ENCODE measurements around the gene OTUB2.

Gene OTUB2

DNA sequence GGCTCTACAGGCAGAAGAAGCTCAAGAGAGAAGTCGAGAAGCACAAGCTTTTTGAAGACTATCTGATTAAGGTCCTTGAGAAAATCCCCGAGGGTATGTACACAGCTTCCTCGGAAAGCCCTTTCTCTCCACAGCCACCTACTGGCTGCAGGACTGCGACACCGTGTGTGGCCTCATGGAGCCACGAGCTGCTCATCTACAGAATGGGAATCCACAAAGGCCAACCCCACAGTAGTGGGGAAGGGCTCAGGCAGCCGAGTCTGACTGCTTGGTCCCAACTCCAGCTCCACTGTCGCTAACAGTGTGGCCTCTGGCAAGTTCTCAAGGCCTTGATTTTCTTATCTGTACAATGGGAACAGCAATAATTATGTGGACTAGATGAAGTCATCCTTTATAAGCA lies 26.6 kb upstream of the OTUB2 start:
- Histone ChIP-seq H3K9me3 (ENCODE audit: severe bottlenecking) (no peaks in the 10 kb centered on the region), H3K27me3 (ENCODE audit: insufficient read depth, poor library complexity, severe bottlenecking) (no peaks in the 10 kb centered on the region), H3K4me1 (ENCODE audit: insufficient read depth, poor library complexity, severe bottlenecking) (peaks cover 11% of the 10 kb centered on the region), H3K4me3 (ENCODE audit: severe bottlenecking) (no peak overlapping the region), H3K36me3 (ENCODE audit: low read depth) (no peaks in the 10 kb centered on the region), H3K27ac (ENCODE audit: poor library complexity, severe bottlenecking) (no peak overlapping the region)
- no peak for DNase-seq (ENCODE audit: low spot score)
- ATAC-seq (ENCODE audit: low read depth), result no peak
- TF ChIP-seq, protein P1, sequence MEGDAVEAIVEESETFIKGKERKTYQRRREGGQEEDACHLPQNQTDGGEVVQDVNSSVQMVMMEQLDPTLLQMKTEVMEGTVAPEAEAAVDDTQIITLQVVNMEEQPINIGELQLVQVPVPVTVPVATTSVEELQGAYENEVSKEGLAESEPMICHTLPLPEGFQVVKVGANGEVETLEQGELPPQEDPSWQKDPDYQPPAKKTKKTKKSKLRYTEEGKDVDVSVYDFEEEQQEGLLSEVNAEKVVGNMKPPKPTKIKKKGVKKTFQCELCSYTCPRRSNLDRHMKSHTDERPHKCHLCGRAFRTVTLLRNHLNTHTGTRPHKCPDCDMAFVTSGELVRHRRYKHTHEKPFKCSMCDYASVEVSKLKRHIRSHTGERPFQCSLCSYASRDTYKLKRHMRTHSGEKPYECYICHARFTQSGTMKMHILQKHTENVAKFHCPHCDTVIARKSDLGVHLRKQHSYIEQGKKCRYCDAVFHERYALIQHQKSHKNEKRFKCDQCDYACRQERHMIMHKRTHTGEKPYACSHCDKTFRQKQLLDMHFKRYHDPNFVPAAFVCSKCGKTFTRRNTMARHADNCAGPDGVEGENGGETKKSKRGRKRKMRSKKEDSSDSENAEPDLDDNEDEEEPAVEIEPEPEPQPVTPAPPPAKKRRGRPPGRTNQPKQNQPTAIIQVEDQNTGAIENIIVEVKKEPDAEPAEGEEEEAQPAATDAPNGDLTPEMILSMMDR (IDR thresholded peaks at IDR 0.05; ENCODE audit: poor library complexity, severe bottlenecking), result no peak

DNA sequence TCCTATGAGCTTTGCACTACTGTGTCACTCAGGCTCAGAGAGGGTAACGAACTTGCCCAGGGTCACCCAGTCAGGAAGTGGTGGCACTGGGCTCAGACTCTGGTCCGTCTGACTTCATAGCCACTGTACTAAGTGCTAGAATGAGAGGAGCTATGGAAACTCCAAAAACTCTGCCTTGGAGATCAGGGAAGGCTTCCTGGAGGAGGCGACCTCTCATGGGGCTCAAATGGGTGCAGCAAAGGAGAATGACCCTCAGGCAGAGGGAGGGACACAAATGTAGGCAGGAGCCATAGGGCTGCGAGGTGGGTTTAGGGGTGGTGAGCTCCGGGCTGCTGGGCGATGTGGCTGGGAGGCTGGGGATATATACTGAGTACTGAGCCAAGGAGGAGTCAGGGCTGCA lies 25.9 kb upstream of the OTUB2 start:
- Histone ChIP-seq H3K9me3 (ENCODE audit: severe bottlenecking) (no peaks in the 10 kb centered on the region), H3K27ac (ENCODE audit: poor library complexity, severe bottlenecking) (no peak overlapping the region), H3K4me1 (ENCODE audit: insufficient read depth, poor library complexity, severe bottlenecking) (peaks cover 5% of the 10 kb centered on the region), H3K27me3 (ENCODE audit: insufficient read depth, poor library complexity, severe bottlenecking) (no peaks in the 10 kb centered on the region), H3K4me3 (ENCODE audit: severe bottlenecking) (no peak overlapping the region), H3K36me3 (ENCODE audit: low read depth) (no peaks in the 10 kb centered on the region)
- DNase-seq (ENCODE audit: low spot score), result no peak
- no peak for ATAC-seq (ENCODE audit: low read depth)
- TF ChIP-seq, protein P1 (IDR thresholded peaks at IDR 0.05; ENCODE audit: poor library complexity, severe bottlenecking), result no peak

DNA sequence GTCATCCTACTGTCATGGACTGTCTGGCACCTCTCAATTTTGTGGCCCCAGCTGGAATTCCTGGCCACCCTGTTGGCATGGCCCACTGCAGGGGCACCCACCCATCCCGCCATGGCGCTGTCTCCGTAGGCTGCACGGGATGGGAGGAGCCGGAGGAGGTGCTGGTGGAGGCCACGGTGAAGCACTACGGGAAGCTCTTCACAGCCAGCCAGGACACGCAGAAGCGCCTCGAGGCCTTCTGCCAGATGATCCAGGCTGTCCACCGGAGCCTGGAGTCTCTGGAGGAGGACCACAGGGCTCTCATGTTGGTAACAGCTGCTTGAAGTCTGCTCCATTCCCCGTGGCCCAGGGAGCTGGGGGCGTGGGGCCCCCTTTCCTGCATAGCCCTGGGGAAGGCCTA lies 25.1 kb upstream of the OTUB2 start:
- H3K9me3 ChIP-seq (ENCODE audit: severe bottlenecking), result no peaks in the 10 kb centered on the region
- no peaks in the 10 kb centered on the region for H3K4me1 ChIP-seq (ENCODE audit: insufficient read depth, poor library complexity, severe bottlenecking)
- H3K36me3 ChIP-seq (ENCODE audit: low read depth), result no peaks in the 10 kb centered on the region
- no peaks in the 10 kb centered on the region for H3K27me3 ChIP-seq (ENCODE audit: insufficient read depth, poor library complexity, severe bottlenecking)
- no peak overlapping the region for H3K27ac ChIP-seq (ENCODE audit: poor library complexity, severe bottlenecking)
- ATAC-seq (ENCODE audit: low read depth) (no peak), DNase-seq (ENCODE audit: low spot score) (no peak)
- TF ChIP-seq, protein P1 (IDR thresholded peaks at IDR 0.05; ENCODE audit: poor library complexity, severe bottlenecking), result no peak
- no peak overlapping the region for H3K4me3 ChIP-seq (ENCODE audit: severe bottlenecking)

DNA sequence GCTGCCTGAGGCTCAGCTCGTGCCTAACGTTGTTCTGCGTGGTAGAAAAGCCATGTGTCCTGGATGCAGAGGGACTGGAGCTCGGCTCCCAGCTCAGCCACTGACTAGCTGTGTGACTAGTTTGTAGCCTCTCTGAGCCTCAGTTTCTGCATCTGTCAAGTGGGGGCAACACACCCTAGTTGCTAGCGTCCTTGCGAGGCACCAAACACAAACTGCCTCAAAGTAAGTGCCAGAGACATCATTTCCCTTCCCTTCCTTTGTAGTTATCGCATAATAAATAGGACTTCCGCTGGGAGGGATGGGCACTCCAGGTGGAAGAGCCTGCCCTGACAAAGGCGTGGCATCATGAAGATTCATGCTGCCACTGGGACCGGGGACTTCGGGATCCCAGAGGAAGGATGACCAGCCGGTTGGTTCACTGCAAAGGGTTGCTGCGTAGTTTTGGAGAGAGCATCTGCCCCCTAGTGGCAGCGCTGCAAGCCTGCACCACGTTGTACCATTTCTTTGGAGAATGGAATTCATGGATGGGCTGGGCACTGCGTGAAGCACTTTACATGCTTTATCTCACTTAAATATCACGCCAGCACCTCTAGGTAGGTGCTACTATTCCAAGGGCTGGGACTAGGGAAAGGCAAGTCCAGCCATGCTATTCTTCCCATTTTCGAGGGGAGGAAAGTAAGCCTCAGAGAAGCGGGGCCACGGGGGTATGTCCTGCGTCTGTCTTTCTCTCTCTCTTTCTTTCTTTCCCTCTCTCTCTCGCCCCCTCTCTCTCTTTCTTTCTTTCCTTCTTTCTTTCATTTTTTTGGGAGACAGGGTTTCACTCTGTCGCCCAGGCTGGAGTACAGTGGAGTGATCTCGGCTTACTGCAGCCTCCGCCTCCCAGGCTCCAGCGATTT lies 24.4 kb upstream of the OTUB2 start:
- no peak for DNase-seq (ENCODE audit: low spot score)
- Histone ChIP-seq H3K36me3 (ENCODE audit: low read depth) (no peaks in the 10 kb centered on the region), H3K9me3 (ENCODE audit: severe bottlenecking) (no peaks in the 10 kb centered on the region), H3K27me3 (ENCODE audit: insufficient read depth, poor library complexity, severe bottlenecking) (no peaks in the 10 kb centered on the region), H3K27ac (ENCODE audit: poor library complexity, severe bottlenecking) (no peak overlapping the region), H3K4me1 (ENCODE audit: insufficient read depth, poor library complexity, severe bottlenecking) (no peaks in the 10 kb centered on the region), H3K4me3 (ENCODE audit: severe bottlenecking) (no peak overlapping the region)
- TF ChIP-seq, protein P1 (IDR thresholded peaks at IDR 0.05; ENCODE audit: poor library complexity, severe bottlenecking), result peak; percentile 97
- ATAC-seq (ENCODE audit: low read depth), result peak; percentile 84

DNA sequence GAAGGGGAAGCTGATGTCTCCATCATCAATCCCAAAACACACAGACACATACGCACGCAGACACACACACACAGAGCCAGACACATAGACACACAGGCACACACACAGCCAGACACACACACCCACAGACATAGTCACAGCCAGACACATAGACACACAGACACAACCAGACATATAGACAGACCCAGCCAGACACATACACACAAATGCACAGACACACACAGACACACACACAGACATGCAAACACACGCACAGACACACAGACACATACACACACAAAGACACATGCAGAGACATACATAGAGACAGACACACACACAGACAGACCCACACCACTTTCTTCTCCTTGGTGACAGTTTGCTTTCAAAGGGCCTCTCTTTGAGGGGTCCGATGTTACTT lies 22.7 kb upstream of the OTUB2 start:
- Histone ChIP-seq H3K27ac (ENCODE audit: poor library complexity, severe bottlenecking) (no peak overlapping the region), H3K4me1 (ENCODE audit: insufficient read depth, poor library complexity, severe bottlenecking) (no peaks in the 10 kb centered on the region), H3K9me3 (ENCODE audit: severe bottlenecking) (no peaks in the 10 kb centered on the region), H3K36me3 (ENCODE audit: low read depth) (no peaks in the 10 kb centered on the region), H3K27me3 (ENCODE audit: insufficient read depth, poor library complexity, severe bottlenecking) (no peaks in the 10 kb centered on the region), H3K4me3 (ENCODE audit: severe bottlenecking) (no peak overlapping the region)
- no peak for DNase-seq (ENCODE audit: low spot score)
- TF ChIP-seq, protein P1 (IDR thresholded peaks at IDR 0.05; ENCODE audit: poor library complexity, severe bottlenecking), result no peak
- ATAC-seq (ENCODE audit: low read depth), result no peak

All from RWPE2 (cell line).